Measurements from ENCODE around the gene VMP1.
"Not testable (repeated sequence)": the region's sequence is repeated elsewhere in the genome, so short reads cannot be mapped to it uniquely, and the experiment has no call there.

Gene VMP1

DNA sequence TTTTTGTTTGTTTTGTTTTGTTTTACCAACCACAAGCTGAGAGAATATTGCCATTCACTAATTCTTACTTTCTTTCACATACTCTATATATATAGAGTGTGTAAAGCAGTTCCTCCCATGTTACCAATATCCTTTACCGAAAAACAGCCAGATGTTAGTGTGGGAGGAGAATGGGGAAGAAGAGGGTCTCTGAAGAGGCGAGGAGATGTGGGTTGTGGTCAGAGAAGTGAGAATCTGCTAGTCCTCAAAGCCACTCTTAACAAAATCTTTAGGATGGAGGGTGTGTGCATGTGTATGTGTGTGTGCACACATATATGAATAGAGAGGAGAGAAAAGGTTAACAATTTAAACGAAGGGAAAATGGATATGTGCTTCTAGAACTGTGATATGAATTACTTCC is 104.7 kb downstream of the VMP1 start:
- no peak for DNase-seq (ENCODE audit: low read depth)

GRCh38 chr17:59814276-59814675 is 106.8 kb downstream of the VMP1 start:
- DNase-seq (ENCODE audit: low read depth) = no peak

GRCh38 chr17:59814685-59815084 is 107.2 kb downstream of the VMP1 start:
- peak; percentile 81 for DNase-seq (ENCODE audit: low read depth)

DNA sequence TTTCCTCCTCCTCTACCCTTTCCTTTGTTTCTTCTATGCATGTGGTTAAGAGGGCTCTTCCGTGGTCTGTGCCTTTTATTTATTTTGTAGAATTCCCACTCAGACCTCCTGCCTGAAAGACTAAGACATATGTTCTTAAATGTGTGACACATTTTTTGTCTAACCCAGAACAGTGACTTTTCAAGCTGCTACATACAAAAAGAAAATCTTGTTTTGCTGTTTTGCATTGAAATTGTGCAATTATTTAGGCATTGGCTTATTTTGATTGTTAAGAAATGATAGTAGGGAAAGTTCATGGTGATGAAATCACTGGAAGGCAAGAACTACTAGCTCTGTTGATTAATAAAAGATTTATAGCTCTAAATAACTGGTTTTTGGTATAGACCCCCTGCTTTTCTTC is 108.5 kb downstream of the VMP1 start:
- DNase-seq (ENCODE audit: low read depth) = peak; percentile 86

- peak; percentile 97 for DNase-seq (ENCODE audit: low read depth)
Observed at GRCh38 chr17:59825533-59826322, 118.3 kb downstream of the VMP1 start.

DNA sequence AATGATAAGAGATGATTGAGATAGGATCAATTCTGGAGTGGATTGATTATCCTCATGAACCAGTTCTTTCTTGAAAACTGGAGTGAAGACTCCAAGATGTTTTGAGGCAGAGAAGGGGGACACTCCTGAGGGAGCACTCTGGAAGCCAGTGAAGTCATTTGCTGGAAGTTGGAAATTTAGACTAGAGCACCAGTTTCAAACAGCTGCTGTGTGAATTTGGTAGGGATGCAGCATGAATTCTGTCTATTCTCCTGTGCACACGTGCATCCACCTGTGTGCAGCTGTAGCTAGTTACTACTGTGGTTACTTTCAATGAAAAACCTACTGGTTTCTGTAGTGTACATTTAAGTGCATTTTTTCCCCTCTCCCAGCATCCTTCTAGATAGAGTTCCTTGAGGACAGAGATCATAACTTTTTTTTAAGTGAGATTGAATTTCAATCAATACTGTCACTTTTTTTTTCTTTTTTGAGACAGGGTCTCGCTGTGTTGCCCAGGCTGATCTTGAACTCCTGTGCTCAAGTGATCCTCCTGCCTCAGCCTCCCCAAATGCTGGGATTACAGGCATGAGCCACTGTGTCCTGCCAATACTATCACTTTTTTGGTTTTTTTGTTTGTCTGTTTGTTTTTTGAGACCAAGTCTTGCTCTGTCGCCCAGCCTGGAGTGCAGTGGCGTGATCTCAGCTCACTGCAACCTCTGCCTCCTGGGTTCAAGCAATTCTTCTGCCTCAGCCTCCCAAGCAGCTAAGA is 119.4 kb downstream of the VMP1 start:
- no peak for DNase-seq (ENCODE audit: low read depth)

- DNase-seq (ENCODE audit: low read depth) = no peak
Observed at GRCh38 chr17:59827721-59828477, 120.4 kb downstream of the VMP1 start.

GRCh38 chr17:59828478-59828760 is 121.0 kb downstream of the VMP1 start:
- DNase-seq (ENCODE audit: low read depth) = no peak

DNA sequence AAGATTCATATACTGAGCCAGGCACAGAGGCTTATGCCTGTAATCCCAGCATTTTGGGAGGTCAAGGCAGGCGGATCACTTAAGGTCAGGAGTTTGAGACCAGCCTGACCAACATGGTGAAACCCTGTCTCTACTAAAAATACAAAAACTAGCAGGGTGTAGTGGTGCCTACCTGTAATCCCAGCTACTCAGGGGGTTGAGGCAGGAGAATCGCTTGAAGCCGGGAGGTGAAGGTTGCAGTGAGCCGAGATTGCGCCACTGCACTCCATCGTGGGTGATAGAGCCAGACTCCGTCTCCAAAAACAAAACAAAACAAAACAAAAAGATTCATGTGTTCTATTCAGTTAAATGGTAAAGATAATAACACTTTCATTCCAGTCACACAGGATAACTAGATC is 121.4 kb downstream of the VMP1 start:
- DNase-seq (ENCODE audit: low read depth) = not testable (repeated sequence)

DNA sequence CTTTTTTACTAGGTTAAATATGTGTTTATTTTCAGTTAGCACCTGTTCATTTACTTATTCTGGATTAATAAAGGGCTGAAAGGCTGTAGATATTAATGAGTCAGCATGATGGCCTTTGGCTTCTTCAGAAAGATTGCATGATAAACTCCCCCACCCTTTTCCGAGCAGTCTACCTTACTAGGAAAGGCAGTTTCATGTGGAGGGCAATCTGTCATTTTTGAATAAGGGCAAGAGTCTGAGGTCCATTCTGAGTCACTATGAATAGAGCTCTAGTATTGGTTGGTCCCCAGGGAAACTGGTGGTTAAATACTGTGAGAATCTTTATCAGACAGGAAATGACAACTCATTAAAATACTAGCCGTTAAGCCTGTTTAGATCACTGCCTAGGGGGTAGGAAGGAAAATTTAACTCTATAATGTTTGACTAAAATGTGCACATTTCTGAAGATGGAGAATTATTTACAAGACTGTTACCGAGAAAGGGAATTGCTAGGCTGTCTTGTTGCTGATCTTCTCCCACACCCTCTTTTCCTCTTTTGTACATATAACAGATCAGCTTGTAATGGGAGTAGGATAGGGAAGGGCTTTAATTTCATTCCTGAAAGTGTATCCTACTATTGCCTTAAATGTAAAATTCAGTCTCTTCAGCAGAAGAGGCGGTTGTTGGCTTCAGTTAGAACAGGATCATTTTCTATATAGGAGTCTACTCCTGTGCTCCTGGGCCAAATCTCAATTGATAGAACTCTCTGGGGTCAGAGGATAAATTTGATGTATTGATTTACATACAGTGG is 122.0 kb downstream of the VMP1 start:
- DNase-seq (ENCODE audit: low read depth) = peak; percentile 81

- DNase-seq (ENCODE audit: low read depth) = peak; percentile 14
Observed at GRCh38 chr17:59830007-59830630, 122.7 kb downstream of the VMP1 start.

- no peak for DNase-seq (ENCODE audit: low read depth)
Observed at GRCh38 chr17:59830846-59831486, 123.5 kb downstream of the VMP1 start.

GRCh38 chr17:59832883-59833379 is 125.5 kb downstream of the VMP1 start:
- no peak for DNase-seq (ENCODE audit: low read depth)

- DNase-seq (ENCODE audit: low read depth) = peak; percentile 100
Observed at GRCh38 chr17:59837308-59838051, 130.0 kb downstream of the VMP1 start.

DNA sequence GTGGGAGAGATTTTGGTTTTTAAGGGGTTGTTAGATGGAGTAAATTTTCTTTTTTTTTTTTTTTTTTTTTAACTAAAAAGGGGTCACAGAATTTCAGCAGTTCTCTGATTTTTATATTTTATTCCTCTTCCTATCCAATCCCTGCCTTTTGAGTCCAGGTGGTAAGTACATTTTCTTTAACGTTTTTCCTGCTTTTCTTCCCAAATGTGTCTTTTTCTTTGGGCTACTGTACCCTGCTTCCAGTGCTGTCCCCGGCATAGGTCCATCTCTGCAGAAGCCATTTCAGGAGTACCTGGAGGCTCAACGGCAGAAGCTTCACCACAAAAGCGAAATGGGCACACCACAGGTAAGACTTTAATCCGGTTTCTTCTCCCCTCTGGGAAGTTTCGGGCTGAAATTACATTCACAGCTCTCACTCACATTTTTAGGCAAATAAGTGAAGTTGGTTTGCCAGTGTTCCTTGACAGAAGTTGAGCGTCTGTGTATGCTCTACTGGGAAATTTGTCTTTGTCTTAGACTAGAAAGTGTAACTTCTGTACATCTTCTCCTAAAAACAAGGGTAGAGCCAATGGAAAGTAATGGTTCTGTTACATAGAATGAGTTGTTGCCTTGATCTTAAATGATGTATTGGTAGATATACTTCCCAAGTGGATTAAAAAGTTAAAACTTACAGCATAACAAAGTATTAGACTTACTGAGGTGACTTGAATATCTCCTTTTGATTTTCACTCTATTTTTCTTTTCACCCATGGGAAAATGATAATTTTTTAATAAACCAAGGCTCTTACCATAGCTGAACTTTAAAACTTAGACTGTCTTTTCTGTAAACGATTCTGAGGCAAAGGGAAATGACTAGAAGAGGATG is 130.8 kb downstream of the VMP1 start:
- DNase-seq (ENCODE audit: low read depth) = no peak

- DNase-seq (ENCODE audit: low read depth) = peak; percentile 27
Observed at GRCh38 chr17:59839651-59840328, 132.3 kb downstream of the VMP1 start.

DNA sequence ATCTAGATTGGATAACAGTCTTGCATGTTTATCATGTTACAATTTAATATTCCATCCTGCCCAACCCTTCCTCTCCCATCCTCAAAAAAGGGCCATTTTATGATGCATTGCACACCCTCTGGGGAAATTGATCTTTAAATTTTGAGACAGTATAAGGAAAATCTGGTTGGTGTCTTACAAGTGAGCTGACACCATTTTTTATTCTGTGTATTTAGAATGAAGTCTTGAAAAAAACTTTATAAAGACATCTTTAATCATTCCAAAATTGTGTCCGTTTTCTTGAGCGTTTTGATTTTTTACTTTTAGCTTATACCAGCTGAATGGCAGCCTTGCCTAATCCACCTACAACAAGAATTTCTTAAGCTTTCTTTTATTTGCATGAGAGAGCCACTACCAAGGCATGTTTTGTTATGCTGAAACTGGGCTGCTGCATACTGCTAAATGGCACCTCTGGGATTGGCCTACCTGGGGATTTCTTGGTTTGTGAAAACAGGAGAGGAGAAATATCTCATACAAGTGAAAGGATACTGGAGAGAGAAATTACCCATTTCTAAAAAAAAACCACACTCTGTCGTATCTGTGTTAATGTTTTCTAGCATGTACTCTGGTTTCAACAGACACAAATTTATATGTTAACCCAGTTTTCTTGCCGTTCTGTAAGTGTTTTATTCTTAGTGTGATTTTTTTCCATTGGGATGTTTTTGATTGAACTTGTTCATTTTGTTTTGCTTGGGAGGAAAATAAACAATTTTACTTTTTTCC is 133.1 kb downstream of the VMP1 start:
- peak; percentile 24 for DNase-seq (ENCODE audit: low read depth)
